ENCODE measurements around the gene MTFMT. TPM values are rescaled to one million over a fixed set of nuclear protein-coding genes. Genes with fewer than 3 reads are reported as not detected.
A peak's percentile ranks its signal among the peaks of the same experiment; 100 is the strongest.
"Not testable (repeated sequence)": the region's sequence is repeated elsewhere in the genome, so short reads cannot be mapped to it uniquely, and the experiment has no call there.

The MTFMT gene
- total and polyA plus RNA-seq, 9 donors = 11.5 to 30.3 (median 18.9) TPM

GRCh38 chr15:65076486-65077290, 47.2 kb upstream of the MTFMT start, which contains the start of gene KBTBD13:
Gene KBTBD13 (plus strand): TSS chr15:65076746. CDS start chr15:65076816, 70 bp downstream.
- WGBS, 3 donors = 74 to 80% (median 75%) methylated on average over 72 to 73 of the region's 73 CpGs
- no peaks in the 10 kb centered on the region for H3K27me3 ChIP-seq
- intact Hi-C loops (cut with DNase I) = no loop called here
- no peaks in the 10 kb centered on the region for H3K9me3 ChIP-seq
- H3K4me3 ChIP-seq = no peak within 1 kb of the TSS
- no peak for DNase-seq
- no peak within 1 kb of the TSS for H3K27ac ChIP-seq
- TF ChIP-seq EP300 (IDR thresholded peaks at IDR 0.05) (no peak), CTCF (IDR thresholded peaks at IDR 0.05) (no peak), POLR2A (IDR thresholded peaks at IDR 0.05) (no peak)
- no peaks in the 10 kb centered on the region for H3K36me3 ChIP-seq
- H3K4me1 ChIP-seq (ENCODE audit: insufficient read depth) = peaks cover 5% of the 10 kb centered on the region

- intact Hi-C loops (cut with DNase I); H3K36me3 ChIP-seq; DNase-seq; H3K4me1 ChIP-seq (ENCODE audit: insufficient read depth); H3K27ac ChIP-seq; H3K4me3 ChIP-seq; H3K27me3 ChIP-seq; H3K9me3 ChIP-seq: not testable (repeated sequence)
- 84 to 88% (median 86%) methylated on average over 12 of the region's 12 CpGs for WGBS, 3 donors
These were observed 46.4 kb upstream of the MTFMT start for GRCh38 chr15:65075607-65076395.

GRCh38 chr15:65074946-65075345, 45.5 kb upstream of the MTFMT start:
- DNase-seq; H3K9me3 ChIP-seq; H3K4me3 ChIP-seq; H3K27me3 ChIP-seq; intact Hi-C loops (cut with DNase I); H3K27ac ChIP-seq; H3K4me1 ChIP-seq (ENCODE audit: insufficient read depth); H3K36me3 ChIP-seq: not testable (repeated sequence)
- 96 to 97% (median 97%) methylated on average over 12 to 22 of the region's 22 CpGs for WGBS, 3 donors

- Histone ChIP-seq H3K27me3 (no peaks in the 10 kb centered on the region), H3K4me3 (no peak overlapping the region), H3K36me3 (no peaks in the 10 kb centered on the region), H3K9me3 (no peaks in the 10 kb centered on the region), H3K4me1 (ENCODE audit: insufficient read depth) (peaks cover 15% of the 10 kb centered on the region), H3K27ac (no peak overlapping the region)
- no peak for TF ChIP-seq POLR2A (IDR thresholded peaks at IDR 0.05)
- no peak for TF ChIP-seq CTCF (IDR thresholded peaks at IDR 0.05)
- TF ChIP-seq EP300 (IDR thresholded peaks at IDR 0.05) = no peak
- WGBS, 3 donors = 87 to 91% (median 88%) methylated on average over 3 of the region's 3 CpGs
- intact Hi-C loops (cut with DNase I) = no loop called here
- no peak for DNase-seq
These were observed 43.2 kb upstream of the MTFMT start for GRCh38 chr15:65072617-65073016.

GRCh38 chr15:65072027-65072426, 42.6 kb upstream of the MTFMT start:
- WGBS, 3 donors = 6 to 36% (median 20%) methylated on average over 1 of the region's 1 CpG
- peak in 4 of 5 donors; percentile 44 to 62 (median 58) for DNase-seq
- peaks cover 15% of the 10 kb centered on the region for H3K4me1 ChIP-seq (ENCODE audit: insufficient read depth)

More at GRCh38 chr15:65072027-65072426, 42.6 kb upstream of the MTFMT start:
- no peak for TF ChIP-seq POLR2A (IDR thresholded peaks at IDR 0.05)
- TF ChIP-seq CTCF (IDR thresholded peaks at IDR 0.05) = no peak
- TF ChIP-seq EP300 (IDR thresholded peaks at IDR 0.05) = no peak
- Histone ChIP-seq H3K36me3 (no peaks in the 10 kb centered on the region), H3K27me3 (no peaks in the 10 kb centered on the region), H3K4me3 (no peak overlapping the region), H3K9me3 (no peaks in the 10 kb centered on the region), H3K27ac (no peak overlapping the region)
- intact Hi-C loops (cut with DNase I) = no loop called here

Data from ovary (tissue), 9 donors.